HepG2 (cell line): ENCODE results near the gene SH3GL1. TPM values are rescaled to one million over a fixed set of nuclear protein-coding genes. Genes with fewer than 3 reads are reported as not detected.

Source experiments
- BRD4 ChIP-seq: sonication (generic); formaldehyde crosslinking; IDR thresholded peaks from 2 replicates; pipeline ENCODE4 v1.4.0; 2020; ENCODE audit warnings: missing genetic modification reagents
- CHD2 ChIP-seq: IDR thresholded peaks from 2 replicates; pipeline ENCODE4 v1.6.1; 2011; ENCODE audit warnings: low read depth, low read length, improper control_type of control experiment
- FOSL2 ChIP-seq: sonication (generic); formaldehyde crosslinking; IDR thresholded peaks from 2 replicates; pipeline ENCODE4 v1.4.0; 2020; ENCODE audit warnings: missing genetic modification reagents
- HNRNPL ChIP-seq: fragments of 200-400 bp; formaldehyde crosslinking; IDR thresholded peaks from 2 replicates; pipeline ENCODE4 v1.6.1; 2017; ENCODE audit warnings: mild to moderate bottlenecking, low read depth, low read length
- KMT2A ChIP-seq: sonication (generic); formaldehyde crosslinking; IDR thresholded peaks from 2 replicates; pipeline ENCODE4 v1.4.0; 2020; ENCODE audit warnings: missing genetic modification reagents
- NFRKB ChIP-seq: fragments of 450-650 bp; IDR thresholded peaks from 2 replicates; pipeline ENCODE4 v1.6.1; 2017
- PCBP1 ChIP-seq: fragments of 200-400 bp; formaldehyde crosslinking; IDR thresholded peaks from 2 replicates; pipeline ENCODE4 v1.6.1; 2017; ENCODE audit warnings: mild to moderate bottlenecking, low read depth, low read length, borderline replicate concordance
- RFX3 ChIP-seq: IDR thresholded peaks from 2 replicates; pipeline ENCODE4 v1.6.1; 2016; ENCODE audit warnings: missing biosample characterization, missing genetic modification reagents
- ZNF121 ChIP-seq: sonication (generic); formaldehyde crosslinking; IDR thresholded peaks from 2 replicates; pipeline ENCODE4 v1.5.0; 2020; ENCODE audit warnings: mild to moderate bottlenecking, missing genetic modification reagents
- ZNF670 ChIP-seq: sonication (generic); formaldehyde crosslinking; IDR thresholded peaks from 2 replicates; pipeline ENCODE4 v1.8.0; 2022; ENCODE audit warnings: mild to moderate bottlenecking, missing genetic modification reagents, borderline replicate concordance
- ZNF775 ChIP-seq: sonication (generic); formaldehyde crosslinking; IDR thresholded peaks from 2 replicates; pipeline ENCODE4 v1.4.0; 2020; ENCODE audit warnings: missing genetic modification reagents, mild to moderate bottlenecking, moderate library complexity, borderline replicate concordance
- polyA plus RNA-seq, 8 experiments: library from polyadenylated mRNA; depleted of rRNA in 3 of 8; stranded (reverse) in 7 of 8; unstranded in 1 of 8; fragments of >200 nt; fragmentation: Illumina TruSeq in 4 of 8; extraction: Trizol in 4 of 8; gene quantifications; 2 replicates each; pipeline versions ENCODE4 v1.2.1 to v1.2.3, GENCODE V29; 2011 to 2016; ENCODE audit warnings: low read depth in 4 of 8, missing spikeins in 1 of 8, mixed read lengths in 1 of 8; ENCODE audit not compliant: insufficient read depth in 1 of 8
- total RNA-seq, 5 experiments: library from RNA; depleted of rRNA; stranded (reverse); fragments of >200 nt; fragmentation: Illumina TruSeq; extraction: Trizol; gene quantifications; 2 replicates each; pipeline ENCODE4 v1.2.3, GENCODE V29; 2016; ENCODE audit warnings: low read depth in 1 of 5
- TF ChIP-seq, protein P1 (sequence below): sonication (generic); formaldehyde crosslinking; IDR thresholded peaks from 2 replicates; pipeline ENCODE4 v1.8.1; 2023; ENCODE audit warnings: mild to moderate bottlenecking, missing genetic modification reagents
- TF ChIP-seq, protein P2 (sequence below): sonication (generic); formaldehyde crosslinking; conservative IDR thresholded peaks from 2 replicates; pipeline ENCODE4 v1.4.0; 2020; ENCODE audit warnings: mild to moderate bottlenecking, missing genetic modification reagents, moderate library complexity
- TF ChIP-seq, protein P3 (sequence below): sonication (generic); formaldehyde crosslinking; conservative IDR thresholded peaks from 2 replicates; pipeline ENCODE4 v1.8.1; 2023; ENCODE audit warnings: missing genetic modification reagents
- TF ChIP-seq, protein P4 (sequence below): sonication (generic); formaldehyde crosslinking; IDR thresholded peaks from 2 replicates; pipeline ENCODE4 v1.4.0; 2020; ENCODE audit warnings: missing genetic modification reagents, low read depth, mild to moderate bottlenecking, borderline replicate concordance
- TF ChIP-seq, protein P5 (sequence below): IDR thresholded peaks from 2 replicates; pipeline ENCODE4 v1.6.1; 2016; ENCODE audit warnings: low read depth, missing genetic modification reagents, missing compliant biosample characterization

Gene SH3GL1
- total and polyA plus RNA-seq, 2 of the 13 experiments (the other 11 are each of a cell fraction or from before 2014, with no cell fraction given) = 33.0 to 45.1 TPM

DNA sequence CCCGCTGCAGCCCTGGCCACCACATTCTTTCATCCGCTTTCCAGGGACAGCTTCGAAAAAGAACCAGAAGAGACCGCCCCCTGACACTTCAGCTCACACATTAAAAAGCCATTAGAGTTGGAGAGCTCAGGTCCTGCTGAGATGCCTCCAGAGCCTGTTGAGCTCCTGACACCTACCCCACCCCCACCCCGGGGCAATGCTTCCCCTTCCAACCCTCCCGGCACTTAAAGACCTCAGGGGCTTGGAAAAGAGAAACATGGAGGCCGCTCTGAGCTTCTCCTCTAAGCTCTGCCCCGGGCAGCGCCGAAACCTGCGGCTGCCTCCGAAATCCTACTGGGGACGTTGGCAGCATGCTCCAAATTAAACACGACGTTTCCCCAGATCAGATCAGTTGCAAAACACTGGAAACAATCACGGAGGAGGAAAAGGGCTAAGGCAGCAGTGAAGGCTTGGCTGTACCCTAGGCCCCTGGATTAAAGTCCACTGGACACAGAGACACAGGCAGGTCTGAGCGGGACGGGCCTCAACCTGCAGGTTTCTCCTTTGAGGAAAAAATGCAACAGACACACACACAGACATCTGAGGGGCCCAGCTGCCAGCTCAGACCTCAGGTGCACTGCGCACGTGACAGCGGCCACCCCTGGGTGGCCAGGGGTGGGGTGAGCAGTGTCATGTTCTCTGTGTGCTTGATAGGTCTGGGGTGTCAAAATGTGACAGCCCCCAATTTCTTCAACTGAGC lies 9.6 kb downstream of the SH3GL1 start (continued):
- TF ChIP-seq, protein P1, sequence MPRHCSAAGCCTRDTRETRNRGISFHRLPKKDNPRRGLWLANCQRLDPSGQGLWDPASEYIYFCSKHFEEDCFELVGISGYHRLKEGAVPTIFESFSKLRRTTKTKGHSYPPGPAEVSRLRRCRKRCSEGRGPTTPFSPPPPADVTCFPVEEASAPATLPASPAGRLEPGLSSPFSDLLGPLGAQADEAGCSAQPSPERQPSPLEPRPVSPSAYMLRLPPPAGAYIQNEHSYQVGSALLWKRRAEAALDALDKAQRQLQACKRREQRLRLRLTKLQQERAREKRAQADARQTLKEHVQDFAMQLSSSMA (CRISPR knock-in tag) = peak; percentile 46; the same call in 1 of the 2 replicates
- TF ChIP-seq CHD2 = no peak
- TF ChIP-seq, protein P2, sequence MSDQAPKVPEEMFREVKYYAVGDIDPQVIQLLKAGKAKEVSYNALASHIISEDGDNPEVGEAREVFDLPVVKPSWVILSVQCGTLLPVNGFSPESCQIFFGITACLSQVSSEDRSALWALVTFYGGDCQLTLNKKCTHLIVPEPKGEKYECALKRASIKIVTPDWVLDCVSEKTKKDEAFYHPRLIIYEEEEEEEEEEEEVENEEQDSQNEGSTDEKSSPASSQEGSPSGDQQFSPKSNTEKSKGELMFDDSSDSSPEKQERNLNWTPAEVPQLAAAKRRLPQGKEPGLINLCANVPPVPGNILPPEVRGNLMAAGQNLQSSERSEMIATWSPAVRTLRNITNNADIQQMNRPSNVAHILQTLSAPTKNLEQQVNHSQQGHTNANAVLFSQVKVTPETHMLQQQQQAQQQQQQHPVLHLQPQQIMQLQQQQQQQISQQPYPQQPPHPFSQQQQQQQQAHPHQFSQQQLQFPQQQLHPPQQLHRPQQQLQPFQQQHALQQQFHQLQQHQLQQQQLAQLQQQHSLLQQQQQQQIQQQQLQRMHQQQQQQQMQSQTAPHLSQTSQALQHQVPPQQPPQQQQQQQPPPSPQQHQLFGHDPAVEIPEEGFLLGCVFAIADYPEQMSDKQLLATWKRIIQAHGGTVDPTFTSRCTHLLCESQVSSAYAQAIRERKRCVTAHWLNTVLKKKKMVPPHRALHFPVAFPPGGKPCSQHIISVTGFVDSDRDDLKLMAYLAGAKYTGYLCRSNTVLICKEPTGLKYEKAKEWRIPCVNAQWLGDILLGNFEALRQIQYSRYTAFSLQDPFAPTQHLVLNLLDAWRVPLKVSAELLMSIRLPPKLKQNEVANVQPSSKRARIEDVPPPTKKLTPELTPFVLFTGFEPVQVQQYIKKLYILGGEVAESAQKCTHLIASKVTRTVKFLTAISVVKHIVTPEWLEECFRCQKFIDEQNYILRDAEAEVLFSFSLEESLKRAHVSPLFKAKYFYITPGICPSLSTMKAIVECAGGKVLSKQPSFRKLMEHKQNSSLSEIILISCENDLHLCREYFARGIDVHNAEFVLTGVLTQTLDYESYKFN (CRISPR knock-in tag) = peak; percentile 90
- peak; percentile 82 for TF ChIP-seq KMT2A
- no peak for TF ChIP-seq PCBP1
- TF ChIP-seq, protein P3, sequence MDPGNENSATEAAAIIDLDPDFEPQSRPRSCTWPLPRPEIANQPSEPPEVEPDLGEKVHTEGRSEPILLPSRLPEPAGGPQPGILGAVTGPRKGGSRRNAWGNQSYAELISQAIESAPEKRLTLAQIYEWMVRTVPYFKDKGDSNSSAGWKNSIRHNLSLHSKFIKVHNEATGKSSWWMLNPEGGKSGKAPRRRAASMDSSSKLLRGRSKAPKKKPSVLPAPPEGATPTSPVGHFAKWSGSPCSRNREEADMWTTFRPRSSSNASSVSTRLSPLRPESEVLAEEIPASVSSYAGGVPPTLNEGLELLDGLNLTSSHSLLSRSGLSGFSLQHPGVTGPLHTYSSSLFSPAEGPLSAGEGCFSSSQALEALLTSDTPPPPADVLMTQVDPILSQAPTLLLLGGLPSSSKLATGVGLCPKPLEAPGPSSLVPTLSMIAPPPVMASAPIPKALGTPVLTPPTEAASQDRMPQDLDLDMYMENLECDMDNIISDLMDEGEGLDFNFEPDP = no peak
- TF ChIP-seq, protein P4, sequence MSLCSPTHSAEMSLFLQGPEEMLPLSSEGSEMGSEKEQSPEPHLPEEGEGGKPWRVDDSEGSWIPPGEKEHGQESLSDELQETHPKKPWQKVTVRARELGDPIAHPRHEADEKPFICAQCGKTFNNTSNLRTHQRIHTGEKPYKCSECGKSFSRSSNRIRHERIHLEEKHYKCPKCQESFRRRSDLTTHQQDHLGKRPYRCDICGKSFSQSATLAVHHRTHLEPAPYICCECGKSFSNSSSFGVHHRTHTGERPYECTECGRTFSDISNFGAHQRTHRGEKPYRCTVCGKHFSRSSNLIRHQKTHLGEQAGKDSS (CRISPR knock-in tag) = no peak
- TF ChIP-seq FOSL2 = peak; percentile 80
- no peak for TF ChIP-seq RFX3
- TF ChIP-seq, protein P5, sequence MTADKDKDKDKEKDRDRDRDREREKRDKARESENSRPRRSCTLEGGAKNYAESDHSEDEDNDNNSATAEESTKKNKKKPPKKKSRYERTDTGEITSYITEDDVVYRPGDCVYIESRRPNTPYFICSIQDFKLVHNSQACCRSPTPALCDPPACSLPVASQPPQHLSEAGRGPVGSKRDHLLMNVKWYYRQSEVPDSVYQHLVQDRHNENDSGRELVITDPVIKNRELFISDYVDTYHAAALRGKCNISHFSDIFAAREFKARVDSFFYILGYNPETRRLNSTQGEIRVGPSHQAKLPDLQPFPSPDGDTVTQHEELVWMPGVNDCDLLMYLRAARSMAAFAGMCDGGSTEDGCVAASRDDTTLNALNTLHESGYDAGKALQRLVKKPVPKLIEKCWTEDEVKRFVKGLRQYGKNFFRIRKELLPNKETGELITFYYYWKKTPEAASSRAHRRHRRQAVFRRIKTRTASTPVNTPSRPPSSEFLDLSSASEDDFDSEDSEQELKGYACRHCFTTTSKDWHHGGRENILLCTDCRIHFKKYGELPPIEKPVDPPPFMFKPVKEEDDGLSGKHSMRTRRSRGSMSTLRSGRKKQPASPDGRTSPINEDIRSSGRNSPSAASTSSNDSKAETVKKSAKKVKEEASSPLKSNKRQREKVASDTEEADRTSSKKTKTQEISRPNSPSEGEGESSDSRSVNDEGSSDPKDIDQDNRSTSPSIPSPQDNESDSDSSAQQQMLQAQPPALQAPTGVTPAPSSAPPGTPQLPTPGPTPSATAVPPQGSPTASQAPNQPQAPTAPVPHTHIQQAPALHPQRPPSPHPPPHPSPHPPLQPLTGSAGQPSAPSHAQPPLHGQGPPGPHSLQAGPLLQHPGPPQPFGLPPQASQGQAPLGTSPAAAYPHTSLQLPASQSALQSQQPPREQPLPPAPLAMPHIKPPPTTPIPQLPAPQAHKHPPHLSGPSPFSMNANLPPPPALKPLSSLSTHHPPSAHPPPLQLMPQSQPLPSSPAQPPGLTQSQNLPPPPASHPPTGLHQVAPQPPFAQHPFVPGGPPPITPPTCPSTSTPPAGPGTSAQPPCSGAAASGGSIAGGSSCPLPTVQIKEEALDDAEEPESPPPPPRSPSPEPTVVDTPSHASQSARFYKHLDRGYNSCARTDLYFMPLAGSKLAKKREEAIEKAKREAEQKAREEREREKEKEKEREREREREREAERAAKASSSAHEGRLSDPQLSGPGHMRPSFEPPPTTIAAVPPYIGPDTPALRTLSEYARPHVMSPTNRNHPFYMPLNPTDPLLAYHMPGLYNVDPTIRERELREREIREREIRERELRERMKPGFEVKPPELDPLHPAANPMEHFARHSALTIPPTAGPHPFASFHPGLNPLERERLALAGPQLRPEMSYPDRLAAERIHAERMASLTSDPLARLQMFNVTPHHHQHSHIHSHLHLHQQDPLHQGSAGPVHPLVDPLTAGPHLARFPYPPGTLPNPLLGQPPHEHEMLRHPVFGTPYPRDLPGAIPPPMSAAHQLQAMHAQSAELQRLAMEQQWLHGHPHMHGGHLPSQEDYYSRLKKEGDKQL = peak; percentile 68; the same call in 1 of the 2 replicates
- peak; percentile 47; the same call in 1 of the 2 replicates for TF ChIP-seq ZNF121 (CRISPR knock-in tag)
- TF ChIP-seq NFRKB = no peak
- TF ChIP-seq HNRNPL = 0 out of 2 replicates have a peak, but pooled peaks have one; percentile 32
- TF ChIP-seq BRD4 = no peak
- TF ChIP-seq ZNF670 = no peak
- TF ChIP-seq ZNF775 (CRISPR knock-in tag) = no peak
